ENCODE results near the gene USP9Y. TPM values are rescaled to one million over a fixed set of nuclear protein-coding genes. Genes with fewer than 3 reads are reported as not detected.

The USP9Y gene
- total RNA-seq, 2 donors from 2014 or later = 14.7 to 20.4 TPM

- ATAC-seq (no peak), DNase-seq (ENCODE audit: low spot score in 2 of 2) (no peak)
- no peaks in the 10 kb centered on the region for H3K9me3 Mint-ChIP-seq
These were observed 41.7 kb downstream of the USP9Y start for GRCh38 chrY:12742725-12743124.

GRCh38 chrY:12744091-12744490 lies 43.1 kb downstream of the USP9Y start:
- no peak overlapping the region for H3K27ac Mint-ChIP-seq
- no peaks in the 10 kb centered on the region for H3K9me3 Mint-ChIP-seq
- ATAC-seq (no peak), DNase-seq (ENCODE audit: low spot score in 2 of 2) (no peak)
- peaks cover 0 to 12% of the 10 kb centered on the region in 2 donors for H3K36me3 Mint-ChIP-seq

More at GRCh38 chrY:12742725-12743124, 41.7 kb downstream of the USP9Y start:
- Mint-ChIP-seq H3K36me3 (peaks cover 0 to 12% of the 10 kb centered on the region in 2 donors), H3K27ac (no peak overlapping the region)

GRCh38 chrY:12749293-12749692 lies 48.3 kb downstream of the USP9Y start:
- DNase-seq (ENCODE audit: low spot score in 2 of 2) (no peak), ATAC-seq (no peak)
- peaks cover 0 to 4% of the 10 kb centered on the region in 2 donors for H3K36me3 Mint-ChIP-seq
- no peaks in the 10 kb centered on the region for H3K9me3 Mint-ChIP-seq
- no peak overlapping the region for H3K27ac Mint-ChIP-seq

GRCh38 chrY:12752856-12753255 lies 51.8 kb downstream of the USP9Y start:
- ATAC-seq (no peak), DNase-seq (ENCODE audit: low spot score in 2 of 2) (no peak)
- Mint-ChIP-seq H3K27ac (no peak overlapping the region), H3K9me3 (no peaks in the 10 kb centered on the region), H3K36me3 (peaks cover 0 to 9% of the 10 kb centered on the region in 2 donors)

GRCh38 chrY:12756021-12756420 lies 55.0 kb downstream of the USP9Y start:
- H3K27ac Mint-ChIP-seq = peak overlapping the region in 1 of 2 donors; percentile 61
- peak; percentile 67 to 82 for ATAC-seq
- no peaks in the 10 kb centered on the region for H3K9me3 Mint-ChIP-seq
- DNase-seq (ENCODE audit: low spot score in 2 of 2) = no peak
- peaks cover 0 to 9% of the 10 kb centered on the region in 2 donors for H3K36me3 Mint-ChIP-seq

GRCh38 chrY:12765976-12766375 lies 64.9 kb downstream of the USP9Y start:
- Mint-ChIP-seq H3K36me3 (peaks cover 0 to 5% of the 10 kb centered on the region in 2 donors), H3K9me3 (no peaks in the 10 kb centered on the region), H3K27ac (no peak overlapping the region)
- ATAC-seq (no peak), DNase-seq (ENCODE audit: low spot score in 2 of 2) (no peak)

GRCh38 chrY:12784521-12784920 lies 83.5 kb downstream of the USP9Y start:
- DNase-seq (ENCODE audit: low spot score in 2 of 2) = no peak
- ATAC-seq = no peak
- Mint-ChIP-seq H3K9me3 (no peaks in the 10 kb centered on the region), H3K27ac (no peak overlapping the region), H3K36me3 (peaks cover 15 to 16% of the 10 kb centered on the region in 2 donors)

- DNase-seq (ENCODE audit: low spot score in 2 of 2) (no peak), ATAC-seq (peak in 1 of 2 donors; percentile 63)
- H3K36me3 Mint-ChIP-seq = peaks cover 5% of the 10 kb centered on the region in 2 donors
- H3K9me3 Mint-ChIP-seq = no peaks in the 10 kb centered on the region
- no peak overlapping the region for H3K27ac Mint-ChIP-seq
These were observed 93.0 kb downstream of the USP9Y start for GRCh38 chrY:12793999-12794398.

- no peaks in the 10 kb centered on the region for H3K9me3 Mint-ChIP-seq
- H3K36me3 Mint-ChIP-seq = no peaks in the 10 kb centered on the region
- DNase-seq (ENCODE audit: low spot score in 2 of 2) (no peak), ATAC-seq (no peak)
- H3K27ac Mint-ChIP-seq = no peak overlapping the region
These were observed 107.0 kb downstream of the USP9Y start for GRCh38 chrY:12808046-12808445.

- no peak for ATAC-seq
- peak overlapping the region in 1 of 2 donors; percentile 19 for H3K27ac Mint-ChIP-seq
These were observed 108.0 kb downstream of the USP9Y start for GRCh38 chrY:12809034-12809433.

GRCh38 chrY:12823408-12823807 lies 122.4 kb downstream of the USP9Y start:
- Mint-ChIP-seq H3K9me3 (no peaks in the 10 kb centered on the region), H3K36me3 (peaks cover under 1 to 5% of the 10 kb centered on the region in 2 donors), H3K27ac (no peak overlapping the region)
- DNase-seq (ENCODE audit: low spot score in 2 of 2) = no peak
- ATAC-seq = no peak

More at GRCh38 chrY:12809034-12809433, 108.0 kb downstream of the USP9Y start:
- no peak for DNase-seq (ENCODE audit: low spot score in 2 of 2)
- Mint-ChIP-seq H3K36me3 (no peaks in the 10 kb centered on the region), H3K9me3 (no peaks in the 10 kb centered on the region)

GRCh38 chrY:12826791-12827190 lies 125.8 kb downstream of the USP9Y start:
- ATAC-seq = no peak

GRCh38 chrY:12833284-12833683 lies 132.3 kb downstream of the USP9Y start:
- H3K36me3 Mint-ChIP-seq = peaks cover 4 to 5% of the 10 kb centered on the region in 2 donors
- H3K9me3 Mint-ChIP-seq = no peaks in the 10 kb centered on the region
- no peak overlapping the region for H3K27ac Mint-ChIP-seq
- DNase-seq (ENCODE audit: low spot score in 2 of 2) (no peak), ATAC-seq (peak in 1 of 2 donors; percentile 69)

More at GRCh38 chrY:12826791-12827190, 125.8 kb downstream of the USP9Y start:
- Mint-ChIP-seq H3K36me3 (peaks cover 4 to 10% of the 10 kb centered on the region in 2 donors), H3K9me3 (no peaks in the 10 kb centered on the region), H3K27ac (no peak overlapping the region)
- no peak for DNase-seq (ENCODE audit: low spot score in 2 of 2)

GRCh38 chrY:12837550-12837949 lies 136.5 kb downstream of the USP9Y start:
- DNase-seq (ENCODE audit: low spot score in 2 of 2) (no peak), ATAC-seq (no peak)
- Mint-ChIP-seq H3K9me3 (no peaks in the 10 kb centered on the region), H3K27ac (no peak overlapping the region), H3K36me3 (peaks cover 0 to 4% of the 10 kb centered on the region in 2 donors)

GRCh38 chrY:12841368-12841767 lies 140.3 kb downstream of the USP9Y start:
- peaks cover 0 to 4% of the 10 kb centered on the region in 2 donors for H3K36me3 Mint-ChIP-seq
- no peak for DNase-seq (ENCODE audit: low spot score in 2 of 2)
- H3K27ac Mint-ChIP-seq = no peak overlapping the region
- no peaks in the 10 kb centered on the region for H3K9me3 Mint-ChIP-seq
- no peak for ATAC-seq

- DNase-seq (ENCODE audit: low spot score in 2 of 2) (no peak), ATAC-seq (no peak)
- no peak overlapping the region for H3K27ac Mint-ChIP-seq
- peaks cover 8 to 15% of the 10 kb centered on the region in 2 donors for H3K36me3 Mint-ChIP-seq
- H3K9me3 Mint-ChIP-seq = no peaks in the 10 kb centered on the region
These were observed 145.8 kb downstream of the USP9Y start for GRCh38 chrY:12846793-12847192.

- Mint-ChIP-seq H3K36me3 (no peaks in the 10 kb centered on the region), H3K27ac (no peak overlapping the region), H3K9me3 (no peaks in the 10 kb centered on the region)
- ATAC-seq (no peak), DNase-seq (ENCODE audit: low spot score in 2 of 2) (no peak)
These were observed 154.8 kb downstream of the USP9Y start for GRCh38 chrY:12855791-12856275.

- Mint-ChIP-seq H3K9me3 (no peaks in the 10 kb centered on the region), H3K36me3 (no peaks in the 10 kb centered on the region), H3K27ac (no peak overlapping the region)
- DNase-seq (ENCODE audit: low spot score in 2 of 2) = no peak
- no peak for ATAC-seq
These were observed 166.9 kb downstream of the USP9Y start for GRCh38 chrY:12867960-12868359.

All from activated naive CD4-positive, alpha-beta T cell treated with anti-CD3 and anti-CD28 coated beads, Interleukin-2, amount 50 U/mL, for 72 hours (primary cell).